ENCODE measurements around the gene VSTM5.

- TF ChIP-seq CTCF (IDR thresholded peaks at IDR 0.05; ENCODE audit: low read depth, low read length, missing input control) = no peak
- no peak for TF ChIP-seq MAX (IDR thresholded peaks at IDR 0.05)
- TF ChIP-seq SP1 (IDR thresholded peaks at IDR 0.05) = no peak
Measured at GRCh38 chr11:93784935-93785360, 65.5 kb downstream of the VSTM5 start.
